AG04449 (cell line): ENCODE measurements around the gene NAT14.

Source experiments
- CTCF ChIA-PET: fragments of 350-600 bp; formaldehyde crosslinking; extraction: SDS; loops from one replicate; lab custom pipeline; 2021; ENCODE audit warnings: antibody characterized with exemption; lab: Yijun Ruan, JAX
- POLR2A ChIA-PET: fragments of 400-600, 350-600 bp; formaldehyde crosslinking; extraction: SDS; loops from one replicate; lab custom pipeline; 2020; ENCODE audit warnings: antibody characterized with exemption, inconsistent platforms; lab: Yijun Ruan, JAX
- DNase-seq: peaks from one replicate; pipeline ENCODE4 v3.0.0-alpha.2; 2010; ENCODE audit warnings: low read depth, low spot score
- H3K4me3 ChIP-seq: 2 replicates; pipeline ENCODE4 v1.5.1; 2011; ENCODE audit warnings: low read depth, mild to moderate bottlenecking, control low read depth, low read length
- TF ChIP-seq, protein P1 (sequence below): IDR thresholded peaks from one replicate; pipeline ENCODE4 v1.5.1; 2011; ENCODE audit warnings: mild to moderate bottlenecking, moderate library complexity, low read length, control low read depth, inconsistent platforms; ENCODE audit not compliant: insufficient read depth; ENCODE audit errors: missing control alignments

The NAT14 gene

DNA sequence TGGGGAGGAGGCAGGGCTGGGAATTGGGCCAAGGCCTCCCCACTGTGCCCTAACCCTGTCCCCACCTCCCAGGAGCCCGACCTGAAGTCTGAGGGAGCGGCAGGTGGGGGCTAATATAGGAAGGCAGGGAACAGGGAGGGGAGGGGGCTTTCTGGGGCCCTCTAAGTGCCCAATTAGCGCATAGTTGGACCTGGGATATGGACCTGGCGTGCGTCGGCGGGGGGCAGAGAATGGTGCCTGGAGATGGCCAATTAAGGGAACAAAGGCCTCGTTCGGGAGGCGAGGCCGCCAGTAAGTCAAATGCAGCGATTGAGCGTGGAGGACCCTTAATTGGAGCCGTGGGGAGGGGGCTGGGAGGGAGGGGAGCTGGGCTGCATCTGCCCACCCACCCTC, 20.3 kb upstream of the NAT14 start, which contains the start of gene C19orf85:
Gene C19orf85, minus strand, starts transcription at position 90 of the 393 bp plus-strand sequence. CDS start 197 bp downstream, outside the sequence.
- ChIA-PET CTCF (no interaction called here), POLR2A (no interaction called here)
- DNase-seq = no peak
- H3K4me3 ChIP-seq = no peak within 1 kb of the TSS
- TF ChIP-seq, protein P1, sequence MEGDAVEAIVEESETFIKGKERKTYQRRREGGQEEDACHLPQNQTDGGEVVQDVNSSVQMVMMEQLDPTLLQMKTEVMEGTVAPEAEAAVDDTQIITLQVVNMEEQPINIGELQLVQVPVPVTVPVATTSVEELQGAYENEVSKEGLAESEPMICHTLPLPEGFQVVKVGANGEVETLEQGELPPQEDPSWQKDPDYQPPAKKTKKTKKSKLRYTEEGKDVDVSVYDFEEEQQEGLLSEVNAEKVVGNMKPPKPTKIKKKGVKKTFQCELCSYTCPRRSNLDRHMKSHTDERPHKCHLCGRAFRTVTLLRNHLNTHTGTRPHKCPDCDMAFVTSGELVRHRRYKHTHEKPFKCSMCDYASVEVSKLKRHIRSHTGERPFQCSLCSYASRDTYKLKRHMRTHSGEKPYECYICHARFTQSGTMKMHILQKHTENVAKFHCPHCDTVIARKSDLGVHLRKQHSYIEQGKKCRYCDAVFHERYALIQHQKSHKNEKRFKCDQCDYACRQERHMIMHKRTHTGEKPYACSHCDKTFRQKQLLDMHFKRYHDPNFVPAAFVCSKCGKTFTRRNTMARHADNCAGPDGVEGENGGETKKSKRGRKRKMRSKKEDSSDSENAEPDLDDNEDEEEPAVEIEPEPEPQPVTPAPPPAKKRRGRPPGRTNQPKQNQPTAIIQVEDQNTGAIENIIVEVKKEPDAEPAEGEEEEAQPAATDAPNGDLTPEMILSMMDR = no peak

DNA sequence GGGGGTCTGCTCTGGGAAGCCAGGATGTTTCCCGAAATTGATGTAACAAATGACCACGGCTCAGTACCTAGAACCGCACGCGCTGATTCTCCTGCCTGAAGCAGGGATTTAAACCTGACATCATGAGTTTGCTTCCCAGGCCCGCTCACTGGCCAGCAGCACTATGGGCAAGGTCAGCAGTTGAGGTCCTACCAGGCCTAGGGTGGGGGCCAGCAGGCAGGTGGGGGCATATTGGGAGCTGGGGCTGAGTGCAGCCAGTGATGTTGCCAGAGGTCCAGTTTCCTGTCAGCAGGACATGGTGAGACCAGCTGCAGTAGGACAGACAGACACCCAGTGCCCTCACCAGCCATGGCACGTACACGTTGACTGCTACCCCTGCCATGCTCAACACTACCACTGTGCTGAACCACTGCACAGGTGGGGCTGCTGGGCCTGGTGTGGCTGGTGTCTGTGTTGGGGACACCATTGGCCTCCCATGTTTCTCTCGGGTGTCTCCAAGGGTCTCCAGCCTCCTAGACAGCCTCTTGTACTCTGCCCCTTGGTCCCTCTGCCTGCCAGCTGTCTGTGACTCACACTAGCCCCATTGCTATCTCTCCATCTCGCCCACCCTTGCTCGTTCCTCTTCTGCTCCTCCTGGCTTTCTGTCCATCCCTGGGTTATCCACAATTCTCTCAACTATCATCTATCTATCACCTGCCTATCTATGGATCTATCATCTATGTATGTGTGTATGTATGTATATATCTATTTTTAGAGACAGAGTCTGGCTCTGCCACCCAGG, 19.3 kb upstream of the NAT14 start:
- TF ChIP-seq, protein P1 = no peak
- ChIA-PET CTCF (interaction anchor here (2.8 to 4.5 kb wide), 5 partner anchors 12 to 160 kb away, joined by 18 to 241 read pairs (median 90); partner anchors contain the start of genes NAT14, SSC5D, ZNF628 and ZNF784), POLR2A (no interaction called here)
- no peak overlapping the region for H3K4me3 ChIP-seq
- no peak for DNase-seq

DNA sequence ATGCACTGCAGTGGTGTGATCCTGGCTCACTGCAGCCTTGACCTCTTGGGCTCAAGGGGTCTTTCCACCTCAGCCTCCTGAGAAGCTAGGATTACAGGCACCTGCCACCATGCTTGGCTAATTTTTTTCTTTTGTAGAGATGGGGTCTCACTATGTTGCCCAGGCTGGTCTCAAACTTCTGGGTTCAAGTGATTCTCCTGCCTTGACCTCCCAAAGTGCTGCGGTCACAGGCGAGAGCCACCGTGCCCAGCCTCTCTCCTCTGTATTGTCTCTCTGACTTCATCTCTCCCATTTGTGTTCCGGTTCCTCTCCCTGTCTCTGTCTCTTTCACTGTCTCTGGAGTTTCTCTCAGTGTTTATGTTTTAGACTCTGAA, 18.8 kb upstream of the NAT14 start:
- CTCF ChIA-PET = interaction anchor here (2.3 to 4.5 kb wide), 7 partner anchors 11 to 324 kb away, joined by 18 to 241 read pairs (median 26); partner anchors contain the start of genes NAT14, SSC5D, ZNF628 and ZNF784
- DNase-seq = no peak
- TF ChIP-seq, protein P1 = no peak
- POLR2A ChIA-PET = no interaction called here
- no peak overlapping the region for H3K4me3 ChIP-seq

DNA sequence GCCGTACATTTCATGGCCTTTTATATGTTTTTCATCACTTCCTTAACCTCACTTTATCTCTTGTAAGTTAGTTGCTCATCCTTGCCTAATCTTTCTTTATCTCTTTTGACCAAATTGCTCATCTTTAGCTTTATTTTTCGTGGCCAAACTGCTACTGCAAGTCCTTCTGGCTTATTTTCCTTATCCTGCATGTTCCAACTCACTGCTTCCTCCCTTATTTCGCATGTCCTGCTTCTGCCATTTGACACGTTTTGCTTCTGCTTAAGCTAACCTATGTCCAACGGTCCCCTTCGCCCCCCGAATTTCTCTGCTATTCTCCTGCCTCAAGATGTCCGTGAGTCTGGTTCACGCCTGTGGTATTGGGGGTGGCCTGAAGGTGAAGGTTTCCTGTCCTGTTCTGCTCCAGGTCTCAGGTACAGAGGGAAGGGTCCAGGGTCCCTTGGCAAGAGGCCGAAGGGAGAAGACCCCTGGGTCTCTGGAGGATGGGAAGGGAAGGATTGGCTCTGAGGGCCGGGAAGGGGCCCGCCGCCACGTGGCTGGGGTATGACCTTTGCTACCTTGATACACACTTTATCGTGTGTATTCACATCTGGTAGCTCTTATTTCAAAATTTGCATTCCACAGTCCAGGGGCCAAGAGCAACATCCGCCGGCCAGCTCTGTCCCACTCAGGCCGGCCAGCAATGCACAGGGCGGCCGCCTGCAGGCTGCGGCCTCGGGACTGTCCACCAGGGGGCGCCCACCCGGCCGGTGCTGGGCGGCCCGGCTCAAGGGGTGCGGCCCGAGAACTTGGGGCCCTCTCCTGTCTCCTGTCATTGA, 17.5 kb upstream of the NAT14 start:
- DNase-seq = no peak
- POLR2A ChIA-PET = interaction anchor here (0.7 to 1.6 kb wide), 3 partner anchors 9 to 60 kb away, joined by 3 to 8 read pairs (median 8); partner anchors contain the start of genes UBE2S and ZNF628
- TF ChIP-seq, protein P1 = peak; percentile 96
- CTCF ChIA-PET = interaction anchor here (0.6 to 4.5 kb wide), 58 partner anchors 9 to 354 kb away, joined by 3 to 241 read pairs (median 5); partner anchors contain the start of genes DNAAF3, KMT5C, NAT14 and SSC5D
- H3K4me3 ChIP-seq = no peak overlapping the region

DNA sequence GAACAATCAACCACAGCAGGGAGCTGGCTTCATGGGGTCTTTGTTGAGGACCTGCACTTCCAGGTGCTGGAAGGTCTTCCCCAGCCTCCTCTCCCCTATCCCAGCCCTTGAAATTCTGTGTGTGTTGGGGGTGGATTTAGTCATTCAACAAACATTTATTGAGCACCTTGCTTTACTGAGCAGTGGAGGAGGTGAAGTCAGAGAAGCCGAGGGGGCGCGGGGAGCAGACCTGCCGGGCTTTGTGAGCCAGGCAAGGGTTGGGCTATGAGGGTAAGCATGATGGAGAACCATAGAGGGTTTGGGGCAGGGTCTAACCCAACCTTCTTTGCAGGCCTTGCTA, 17.0 kb upstream of the NAT14 start:
- no peak overlapping the region for H3K4me3 ChIP-seq
- ChIA-PET CTCF (interaction anchor here (0.6 to 4.5 kb wide), 49 partner anchors 10 to 355 kb away, joined by 3 to 241 read pairs (median 5); partner anchors contain the start of genes DNAAF3, KMT5C, NAT14 and SSC5D), POLR2A (interaction anchor here (1.2 to 1.6 kb wide), 2 partner anchors 36 to 60 kb away, joined by 3 to 8 read pairs; partner anchors contain the start of gene UBE2S)
- no peak for DNase-seq
- TF ChIP-seq, protein P1 = no peak

DNA sequence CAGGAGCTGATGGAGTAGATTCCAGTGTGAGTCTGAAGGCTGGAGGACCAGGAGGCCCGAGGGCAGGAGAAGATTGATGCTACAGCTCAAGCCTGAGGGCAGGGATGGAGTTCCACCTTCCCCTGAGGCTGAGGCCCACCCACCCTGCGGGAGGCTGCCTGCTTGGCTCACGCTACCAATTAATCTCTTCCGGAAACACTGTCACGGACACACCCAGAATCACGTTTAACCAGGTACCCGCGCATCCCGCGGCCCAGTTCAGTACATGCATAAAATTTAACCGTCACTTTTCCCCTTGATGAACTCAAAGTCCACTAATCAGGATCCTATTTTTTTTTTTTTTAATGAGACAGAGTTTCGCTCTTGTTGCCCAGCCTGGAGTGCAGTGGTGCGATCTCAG, 13.7 kb upstream of the NAT14 start:
- POLR2A ChIA-PET = interaction anchor here (0.8 kb wide), 1 partner anchor 10 kb away, joined by 3 read pairs; the partner anchor contains the start of gene ISOC2
- H3K4me3 ChIP-seq = no peak overlapping the region
- CTCF ChIA-PET = interaction anchor here (0.8 to 1.2 kb wide), 8 partner anchors 9 to 169 kb away, joined by 3 to 15 read pairs (median 3); partner anchors contain the start of genes ISOC2 and NAT14
- DNase-seq = no peak
- TF ChIP-seq, protein P1 = no peak
